Measurements from ENCODE around the gene C1orf105. TPM values are rescaled to one million over a fixed set of nuclear protein-coding genes. Genes with fewer than 3 reads are reported as not detected.

C1orf105 gene
- total and polyA plus RNA-seq, 10 of the 15 experiments (the other 5 are each of a cell fraction or from before 2014, with no cell fraction given), result not detected

GRCh38 chr1:172397221-172397620, 23.3 kb upstream of the C1orf105 start (continued):
- TF ChIP-seq JUND (IDR thresholded peaks at IDR 0.05; ENCODE audit: low read depth, low read length) (0 out of 2 replicates have a peak, but pooled peaks have one; percentile 20), POLR2AphosphoS5 (IDR thresholded peaks at IDR 0.05; ENCODE audit: low read length) (no peak), REST (IDR thresholded peaks at IDR 0.05; ENCODE audit: low read depth, low read length) (no peak), ZBTB40 (IDR thresholded peaks at IDR 0.05; ENCODE audit: borderline replicate concordance) (no peak), POLR2A (IDR thresholded peaks at IDR 0.05; ENCODE audit: low read depth, low read length) (no peak), ZNF622 (IDR thresholded peaks at IDR 0.05) (no peak), BCLAF1 (IDR thresholded peaks at IDR 0.05) (no peak), CREM (IDR thresholded peaks at IDR 0.05; ENCODE audit: low read depth) (peak; percentile 57; the same call in 1 of the 2 replicates), NFIC (IDR thresholded peaks at IDR 0.05; ENCODE audit: low read depth, low read length) (peak; percentile 88), BCL11A (IDR thresholded peaks at IDR 0.05; ENCODE audit: low read depth, low read length) (no peak; the same call in 1 of the 2 replicates), TCF7 (IDR thresholded peaks at IDR 0.05; ENCODE audit: borderline replicate concordance) (no peak), NR2C1 (IDR thresholded peaks at IDR 0.05) (no peak), CHD1 (IDR thresholded peaks at IDR 0.05; ENCODE audit: low read depth, low read length) (no peak), ATF7 (IDR thresholded peaks at IDR 0.05; ENCODE audit: low read depth) (peak; percentile 46; the same call in 1 of the 2 replicates), POU2F2 (IDR thresholded peaks at IDR 0.05; ENCODE audit: borderline replicate concordance, low read depth, low read length) (no peak), FOXM1 (IDR thresholded peaks at IDR 0.05; ENCODE audit: low read depth, low read length) (peak; percentile 81), MXI1 (IDR thresholded peaks at IDR 0.05; ENCODE audit: low read depth, low read length) (no peak), TARDBP (IDR thresholded peaks at IDR 0.05; ENCODE audit: borderline replicate concordance) (no peak), SUPT20H (IDR thresholded peaks at IDR 0.05; ENCODE audit: borderline replicate concordance, control insufficient read depth, low read depth, low read length) (no peak), JUNB (IDR thresholded peaks at IDR 0.05) (peak; percentile 90), USF2 (IDR thresholded peaks at IDR 0.05; ENCODE audit: borderline replicate concordance, low read depth, low read length) (no peak)

Measured in GM12878 (cell line).